Karpas-422 (cell line): ENCODE results near the gene NTRK3. TPM values are rescaled to one million over a fixed set of nuclear protein-coding genes. Genes with fewer than 3 reads are reported as not detected.

Source experiments
- DNase-seq: peaks from one replicate; pipeline ENCODE4 v3.0.0-alpha.2; 2015
- H2AFZ ChIP-seq: fragments of 200-600 bp; sonication (generic); 2 replicates; pipeline ENCODE4 v1.6.1; 2014; ENCODE audit warnings: antibody characterized with exemption, low read length, mixed read lengths
- H3K27ac ChIP-seq: fragments of 200-600 bp; sonication (generic); 2 replicates; pipeline ENCODE4 v1.5.1; 2014; ENCODE audit warnings: mild to moderate bottlenecking, low read length, moderate library complexity
- H3K27me3 ChIP-seq: fragments of 200-600 bp; sonication (generic); 2 replicates; pipeline ENCODE4 v1.6.1; 2014; ENCODE audit warnings: low read length, mixed read lengths
- H3K36me3 ChIP-seq: fragments of 200-600 bp; sonication (generic); 2 replicates; pipeline ENCODE4 v1.6.1; 2014; ENCODE audit warnings: low read length, mixed read lengths; ENCODE audit not compliant: insufficient read depth
- H3K4me1 ChIP-seq: fragments of 200-600 bp; sonication (generic); 2 replicates; pipeline ENCODE4 v1.6.1; 2014; ENCODE audit warnings: mild to moderate bottlenecking, low read length, mixed read lengths
- H3K4me2 ChIP-seq: fragments of 200-600 bp; sonication (generic); 2 replicates; pipeline ENCODE4 v1.6.1; 2014; ENCODE audit warnings: low read length, low read depth, mild to moderate bottlenecking; ENCODE audit not compliant: poor library complexity, severe bottlenecking
- H3K4me3 ChIP-seq: fragments of 200-600 bp; sonication (generic); 2 replicates; pipeline ENCODE4 v1.5.1; 2014; ENCODE audit warnings: mild to moderate bottlenecking, antibody characterized with exemption, low read length, mixed read lengths
- H3K79me2 ChIP-seq: fragments of 200-600 bp; sonication (generic); 2 replicates; pipeline ENCODE4 v1.6.1; 2014; ENCODE audit warnings: mild to moderate bottlenecking, low read length, mixed read lengths
- H3K9ac ChIP-seq: fragments of 200-600 bp; sonication (generic); 2 replicates; pipeline ENCODE4 v1.6.0; 2014; ENCODE audit warnings: low read length
- H3K9me2 ChIP-seq: fragments of 200-600 bp; sonication (generic), shearing (Covaris generic); replicated peaks from 2 replicates; pipeline ENCODE4 v1.6.0; 2014; ENCODE audit warnings: mild to moderate bottlenecking, low read length, moderate library complexity; ENCODE audit not compliant: insufficient read depth
- H3K9me3 ChIP-seq: fragments of 300-700, 200-600 bp; sonication (generic); 2 replicates; pipeline ENCODE4 v1.6.1; 2014; ENCODE audit warnings: low read length, mixed read lengths
- H4K20me1 ChIP-seq: fragments of 200-600 bp; sonication (generic); 2 replicates; pipeline ENCODE4 v1.6.1; 2014; ENCODE audit warnings: mild to moderate bottlenecking, antibody characterized with exemption, low read length, low read depth; ENCODE audit not compliant: insufficient read depth
- total RNA-seq: library from RNA; depleted of rRNA; stranded (reverse); fragments of >200 nt; shearing (Covaris generic); gene quantifications from 2 replicates; pipeline ENCODE4 v1.2.3, GENCODE V29; 2014; ENCODE audit warnings: low replicate concordance

The NTRK3 gene
- total RNA-seq, 1 experiment from 2014 or later = 0.11 TPM

GRCh38 chr15:87944050-87944449, 312.5 kb downstream of the NTRK3 start:
- Histone ChIP-seq H3K27me3 (no peaks in the 10 kb centered on the region), H3K9ac (no peak overlapping the region), H4K20me1 (no peaks in the 10 kb centered on the region), H3K27ac (no peak overlapping the region), H3K9me2 (no peaks in the 10 kb centered on the region), H3K4me2 (no peak overlapping the region), H3K36me3 (no peaks in the 10 kb centered on the region), H3K4me3 (no peak overlapping the region), H3K4me1 (peaks cover 26% of the 10 kb centered on the region), H3K79me2 (no peaks in the 10 kb centered on the region), H3K9me3 (no peaks in the 10 kb centered on the region), H2AFZ (no peak overlapping the region)
- DNase-seq = no peak

GRCh38 chr15:87943626-87944025, 312.9 kb downstream of the NTRK3 start:
- no peak overlapping the region for H3K4me3 ChIP-seq
- DNase-seq = no peak
- no peak overlapping the region for H3K9ac ChIP-seq
- no peaks in the 10 kb centered on the region for H3K9me2 ChIP-seq
- no peaks in the 10 kb centered on the region for H3K36me3 ChIP-seq
- H3K4me2 ChIP-seq = no peak overlapping the region
- H3K9me3 ChIP-seq = no peaks in the 10 kb centered on the region
- H2AFZ ChIP-seq = no peak overlapping the region
- peaks cover 26% of the 10 kb centered on the region for H3K4me1 ChIP-seq
- H3K79me2 ChIP-seq = no peaks in the 10 kb centered on the region
- H3K27ac ChIP-seq = no peak overlapping the region
- no peaks in the 10 kb centered on the region for H4K20me1 ChIP-seq
- no peaks in the 10 kb centered on the region for H3K27me3 ChIP-seq

GRCh38 chr15:87942316-87942715, 314.2 kb downstream of the NTRK3 start:
- Histone ChIP-seq H2AFZ (no peak overlapping the region), H3K9me3 (no peaks in the 10 kb centered on the region), H3K9me2 (no peaks in the 10 kb centered on the region), H3K36me3 (no peaks in the 10 kb centered on the region), H3K27ac (no peak overlapping the region), H3K4me1 (peaks cover 28% of the 10 kb centered on the region), H4K20me1 (no peaks in the 10 kb centered on the region), H3K4me3 (no peak overlapping the region), H3K9ac (no peak overlapping the region), H3K4me2 (no peak overlapping the region), H3K27me3 (no peaks in the 10 kb centered on the region), H3K79me2 (no peaks in the 10 kb centered on the region)
- DNase-seq = no peak

- no peak overlapping the region for H3K4me2 ChIP-seq
Observed at GRCh38 chr15:87941606-87942005, 314.9 kb downstream of the NTRK3 start.

GRCh38 chr15:87940768-87941167, 315.8 kb downstream of the NTRK3 start:
- H4K20me1 ChIP-seq = no peaks in the 10 kb centered on the region
- no peak for DNase-seq
- H3K27ac ChIP-seq = no peak overlapping the region
- H3K9me2 ChIP-seq = no peaks in the 10 kb centered on the region
- no peak overlapping the region for H3K4me3 ChIP-seq
- H3K79me2 ChIP-seq = no peaks in the 10 kb centered on the region
- H3K36me3 ChIP-seq = no peaks in the 10 kb centered on the region
- peaks cover 28% of the 10 kb centered on the region for H3K4me1 ChIP-seq
- no peaks in the 10 kb centered on the region for H3K27me3 ChIP-seq
- no peaks in the 10 kb centered on the region for H3K9me3 ChIP-seq
- H3K4me2 ChIP-seq = no peak overlapping the region
- H3K9ac ChIP-seq = no peak overlapping the region
- no peak overlapping the region for H2AFZ ChIP-seq

More at GRCh38 chr15:87941606-87942005, 314.9 kb downstream of the NTRK3 start:
- no peak overlapping the region for H3K9ac ChIP-seq
- H3K9me3 ChIP-seq = no peaks in the 10 kb centered on the region
- H3K9me2 ChIP-seq = no peaks in the 10 kb centered on the region
- H3K79me2 ChIP-seq = no peaks in the 10 kb centered on the region
- no peaks in the 10 kb centered on the region for H3K36me3 ChIP-seq
- H3K4me1 ChIP-seq = peaks cover 28% of the 10 kb centered on the region
- DNase-seq = no peak
- no peaks in the 10 kb centered on the region for H3K27me3 ChIP-seq
- no peak overlapping the region for H3K27ac ChIP-seq
- H3K4me3 ChIP-seq = no peak overlapping the region
- no peaks in the 10 kb centered on the region for H4K20me1 ChIP-seq
- no peak overlapping the region for H2AFZ ChIP-seq

- Histone ChIP-seq H3K9me3 (no peaks in the 10 kb centered on the region), H3K4me3 (no peak overlapping the region), H3K4me1 (peaks cover 22% of the 10 kb centered on the region), H3K4me2 (no peak overlapping the region), H3K27ac (no peak overlapping the region), H2AFZ (no peak overlapping the region), H3K9me2 (no peaks in the 10 kb centered on the region), H4K20me1 (no peaks in the 10 kb centered on the region), H3K9ac (no peak overlapping the region), H3K79me2 (no peaks in the 10 kb centered on the region), H3K36me3 (no peaks in the 10 kb centered on the region), H3K27me3 (no peaks in the 10 kb centered on the region)
- DNase-seq = no peak
Observed at GRCh38 chr15:87939848-87940457, 316.6 kb downstream of the NTRK3 start.

GRCh38 chr15:87938031-87938430, 318.5 kb downstream of the NTRK3 start:
- no peaks in the 10 kb centered on the region for H3K36me3 ChIP-seq
- H4K20me1 ChIP-seq = no peaks in the 10 kb centered on the region
- no peak overlapping the region for H2AFZ ChIP-seq
- no peaks in the 10 kb centered on the region for H3K9me3 ChIP-seq
- no peaks in the 10 kb centered on the region for H3K27me3 ChIP-seq
- no peak overlapping the region for H3K4me3 ChIP-seq
- H3K4me2 ChIP-seq = no peak overlapping the region
- no peak overlapping the region for H3K27ac ChIP-seq
- no peaks in the 10 kb centered on the region for H3K9me2 ChIP-seq
- no peak overlapping the region for H3K9ac ChIP-seq
- H3K79me2 ChIP-seq = no peaks in the 10 kb centered on the region
- DNase-seq = no peak
- H3K4me1 ChIP-seq = peaks cover 16% of the 10 kb centered on the region

- no peaks in the 10 kb centered on the region for H3K9me3 ChIP-seq
- no peak overlapping the region for H3K9ac ChIP-seq
- H3K4me1 ChIP-seq = peaks cover 11% of the 10 kb centered on the region
- H3K79me2 ChIP-seq = no peaks in the 10 kb centered on the region
- no peak overlapping the region for H3K27ac ChIP-seq
- H4K20me1 ChIP-seq = no peaks in the 10 kb centered on the region
- no peaks in the 10 kb centered on the region for H3K36me3 ChIP-seq
- H3K27me3 ChIP-seq = no peaks in the 10 kb centered on the region
- no peak overlapping the region for H2AFZ ChIP-seq
- H3K4me3 ChIP-seq = no peak overlapping the region
- no peak overlapping the region for H3K4me2 ChIP-seq
- DNase-seq = no peak
- no peaks in the 10 kb centered on the region for H3K9me2 ChIP-seq
Observed at GRCh38 chr15:87935583-87935982, 321.0 kb downstream of the NTRK3 start.
